NCI-H2171 (cell line): ENCODE measurements around the gene TAF13.
A peak's percentile ranks its signal among the peaks of the same experiment; 100 is the strongest.
"Not testable (repeated sequence)": the region's sequence is repeated elsewhere in the genome, so short reads cannot be mapped to it uniquely, and the experiment has no call there.

Experiments
- DNase-seq: peaks from one replicate; lab custom pipeline; 2025; lab: John Stamatoyannopoulos, UW

Gene TAF13

DNA sequence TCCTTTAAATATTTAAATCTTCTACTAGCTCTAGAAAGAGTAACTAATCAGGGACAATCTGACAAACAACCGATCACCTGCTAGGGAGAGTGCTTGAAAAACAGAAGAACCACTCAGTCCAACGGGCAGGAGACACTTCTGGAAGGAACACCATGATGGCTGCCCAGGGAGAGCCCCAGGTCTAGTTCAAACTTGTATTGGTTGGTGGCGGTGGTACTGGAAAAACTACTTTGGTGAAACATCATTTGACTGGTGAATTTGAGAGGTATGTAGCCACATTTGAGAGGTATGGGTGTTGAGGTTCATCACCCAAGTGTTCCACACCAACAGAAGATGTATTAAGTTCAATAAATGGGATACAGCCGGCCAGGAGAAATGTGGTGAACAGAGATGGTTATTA is 29.1 kb downstream of the TAF13 start:
- no peak for DNase-seq

DNA sequence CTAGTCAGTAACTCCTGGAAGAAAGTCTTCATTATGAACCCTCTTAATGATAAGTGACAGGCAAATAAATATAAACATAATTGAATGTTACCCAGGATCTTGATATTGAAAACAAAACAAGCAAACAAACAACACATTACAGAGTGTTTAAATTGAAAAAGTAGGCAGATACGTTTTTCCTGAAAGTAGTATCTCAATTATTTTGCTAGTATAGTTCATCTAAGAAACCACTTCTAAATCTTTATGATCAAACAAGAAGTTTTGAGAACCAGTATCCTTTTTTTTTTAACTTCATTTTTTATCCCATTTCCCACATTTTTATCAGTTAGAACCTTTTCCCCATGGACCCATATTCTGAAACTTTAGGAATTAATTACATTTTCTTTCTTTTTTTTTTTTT is 30.2 kb downstream of the TAF13 start:
- DNase-seq: no peak

DNA sequence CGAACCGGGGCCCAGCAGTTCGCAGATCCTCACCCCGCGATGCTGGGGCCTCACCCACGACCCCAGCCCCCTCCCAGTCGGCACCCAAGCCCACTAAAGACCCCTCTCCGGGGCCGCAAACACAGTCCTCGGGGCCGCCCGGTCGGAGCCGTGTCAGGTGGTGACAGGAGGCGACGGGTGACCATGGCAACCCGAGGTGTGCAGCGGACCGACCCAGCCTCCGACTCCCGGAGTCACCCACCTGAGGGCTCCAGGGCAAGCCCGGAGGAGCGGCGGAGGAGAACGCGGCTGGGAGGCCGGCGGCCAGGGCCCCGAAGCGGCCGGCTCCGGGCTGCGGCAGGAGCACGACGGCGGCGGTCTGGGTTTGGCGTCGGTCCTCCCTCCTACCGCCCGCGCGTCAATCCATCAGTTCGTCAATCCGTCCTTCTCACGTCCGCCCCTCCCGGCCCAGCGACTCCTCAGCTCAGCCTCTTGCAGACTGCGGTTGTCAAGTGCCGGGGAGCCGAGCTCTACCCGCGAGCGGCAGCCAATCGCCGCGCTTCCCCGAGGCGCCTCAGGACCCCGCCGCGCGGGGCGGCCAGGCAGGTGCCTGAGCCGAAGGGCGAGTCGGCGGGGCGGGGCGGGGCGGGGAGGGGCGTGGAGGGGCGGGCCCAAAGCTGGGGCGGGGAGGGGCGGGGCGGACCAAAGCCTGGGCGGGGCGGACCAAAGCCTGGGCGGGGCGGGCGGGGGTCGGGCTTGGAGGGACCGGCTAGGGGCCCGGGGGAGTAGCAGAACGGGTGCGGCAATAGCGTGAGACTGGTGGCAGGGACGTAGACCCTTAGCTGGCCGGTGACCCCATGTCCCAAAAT is 34.0 kb downstream of the TAF13 start, which contains the start of gene WDR47:
Gene WDR47, minus strand, starts transcription at position 482 of the 848 bp plus-strand sequence. CDS start 18,590 bp downstream, outside the sequence.
- peak; percentile 94 for DNase-seq

- DNase-seq: peak; percentile 50
These were observed 34.7 kb downstream of the TAF13 start for GRCh38 chr1:109040989-109041620.

DNA sequence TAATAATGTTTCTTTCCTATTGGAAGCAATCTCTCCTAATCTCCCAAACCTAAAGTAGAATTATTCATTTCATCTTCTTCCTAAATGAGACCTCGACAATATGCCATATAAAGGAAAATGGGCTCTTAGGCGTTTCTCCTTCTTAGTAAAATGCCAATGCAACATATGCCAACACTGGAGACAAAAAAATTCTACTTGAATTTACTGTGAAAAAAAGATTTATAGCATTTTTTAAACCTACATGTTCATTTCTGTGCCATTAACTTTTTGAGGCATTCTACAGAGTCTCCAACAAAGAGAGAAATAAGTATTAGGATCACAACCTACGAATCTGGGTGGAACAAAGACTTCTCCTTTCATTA is 35.2 kb downstream of the TAF13 start:
- DNase-seq: no peak

GRCh38 chr1:109034382-109034781 is 41.4 kb downstream of the TAF13 start:
- no peak for DNase-seq

GRCh38 chr1:109029493-109029892 is 46.3 kb downstream of the TAF13 start:
- not testable (repeated sequence) for DNase-seq

- no peak for DNase-seq
These were observed 48.0 kb downstream of the TAF13 start for GRCh38 chr1:109027841-109028240.

- DNase-seq: no peak
These were observed 50.1 kb downstream of the TAF13 start for GRCh38 chr1:109025694-109026093.

DNA sequence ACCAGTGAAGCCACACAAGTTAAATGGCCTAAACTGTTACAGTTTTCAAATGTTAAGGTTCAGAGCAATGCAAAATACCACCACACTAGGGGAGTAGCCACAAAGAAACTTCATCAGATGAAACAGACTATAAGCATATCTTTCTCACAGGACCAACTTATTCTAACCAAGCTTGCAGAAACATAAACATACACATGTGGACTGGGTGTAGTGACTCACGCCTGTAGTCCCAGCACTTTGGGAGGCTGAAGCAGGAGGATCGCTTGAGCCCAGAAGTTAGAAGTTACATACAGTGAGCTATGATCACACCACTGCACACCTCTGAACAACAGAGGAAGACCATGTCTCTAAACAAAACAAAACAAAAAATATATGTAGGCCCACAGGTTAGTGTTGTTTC is 51.2 kb downstream of the TAF13 start:
- no peak for DNase-seq

DNA sequence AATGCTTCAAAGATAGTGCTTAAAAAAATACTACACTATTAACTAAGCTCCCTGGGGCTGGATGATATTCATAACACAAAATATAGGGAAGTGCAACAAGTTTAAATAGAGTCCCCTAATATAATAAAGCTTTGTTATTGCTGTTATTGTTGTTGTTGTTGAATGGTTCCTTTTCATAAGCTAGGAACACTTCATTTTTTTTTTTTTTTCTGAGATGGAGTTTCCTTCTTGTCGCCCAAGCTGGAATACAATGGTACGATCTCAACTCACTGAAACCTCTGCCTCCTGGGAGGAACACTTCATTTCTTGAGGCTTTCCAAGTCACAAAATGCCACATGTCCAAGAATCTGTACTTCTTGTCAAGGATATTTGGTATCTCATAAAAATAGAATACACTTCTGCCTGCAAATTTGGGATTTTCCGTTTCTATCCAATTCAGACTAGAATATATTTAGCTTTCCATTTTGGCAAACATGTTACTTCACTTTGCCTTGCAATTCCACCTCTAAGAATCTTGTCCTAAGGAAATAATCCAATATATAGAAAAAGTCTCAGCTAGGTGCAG is 55.0 kb downstream of the TAF13 start:
- no peak for DNase-seq

GRCh38 chr1:109017719-109018118 is 58.1 kb downstream of the TAF13 start:
- DNase-seq: not testable (repeated sequence)

- no peak for DNase-seq
These were observed 58.7 kb downstream of the TAF13 start for GRCh38 chr1:109017134-109017533.
